Lower leg skin (tissue), 4 donors: ENCODE results near the gene RAB3C. TPM values are rescaled to one million over a fixed set of nuclear protein-coding genes. Genes with fewer than 3 reads are reported as not detected.

Experiments used
- DNase-seq, 2 donors: peaks; one replicate each; pipeline ENCODE4 v3.0.0-alpha.2; 2019; ENCODE audit warnings: low spot score in 2 of 2
- H3K4me3 ChIP-seq: fragments of 200-600 bp; sonication (generic); 2 replicates; pipeline ENCODE4 v1.5.1; 2017; ENCODE audit warnings: mild to moderate bottlenecking, low read depth; ENCODE audit not compliant: poor library complexity, severe bottlenecking
- POLR2A ChIP-seq, 2 donors: fragments of 450-650 bp; IDR thresholded peaks; one replicate each; pipeline ENCODE4 v1.6.1; 2016 to 2017; ENCODE audit warnings: antibody characterized with exemption in 2 of 2, mild to moderate bottlenecking in 1 of 2, moderate library complexity in 1 of 2
- WGBS, 2 donors: methylation state at CpG; one replicate each; pipeline ENCODE4 v1.1.5; 2018; 5-methylcytosine and 5-hydroxymethylcytosine counted together
- intact Hi-C: fragments of 100-400 bp; cut with DNase I; formaldehyde crosslinking; loops from one replicate; pipeline ENCODE4 v1.15.0; 2023; ENCODE audit warnings: low total_unique reads
- total RNA-seq, 4 donors: library from RNA; depleted of rRNA; stranded (reverse); fragments of >200 nt; gene quantifications; one replicate each; pipeline ENCODE4 v1.1.0, GENCODE V29; 2016
- TF ChIP-seq, protein P1 (sequence below), 3 donors: fragments of 450-650 bp; IDR thresholded peaks; one replicate each; pipeline ENCODE4 v1.5.1; 2016; ENCODE audit warnings: antibody characterized with exemption in 3 of 3, mild to moderate bottlenecking in 3 of 3, moderate library complexity in 2 of 3

RAB3C gene
- total RNA-seq, 4 donors from 2014 or later = 0.04 to 1.2 (median 0.14) TPM

DNA sequence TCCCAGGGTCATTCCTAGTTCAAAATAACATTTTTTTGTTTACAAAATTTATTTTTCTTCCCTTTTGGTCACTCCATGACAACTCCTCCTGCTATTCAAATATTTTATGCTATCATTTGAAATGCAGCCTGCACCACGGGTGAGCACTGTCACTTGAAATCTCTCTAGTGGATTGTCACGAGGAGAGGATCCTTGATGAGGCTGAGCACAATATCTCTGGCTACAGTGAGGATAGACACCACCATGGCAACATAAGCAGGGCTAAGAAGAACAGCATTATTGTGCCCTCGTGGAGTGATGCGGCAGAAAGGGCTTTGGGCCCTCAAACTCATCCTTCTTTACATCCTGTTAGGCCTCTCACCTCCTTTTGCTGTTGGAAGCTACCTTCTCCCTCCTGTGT lies 321.9 kb downstream of the RAB3C start:
- no peak overlapping the region for H3K4me3 ChIP-seq
- TF ChIP-seq, protein P1, sequence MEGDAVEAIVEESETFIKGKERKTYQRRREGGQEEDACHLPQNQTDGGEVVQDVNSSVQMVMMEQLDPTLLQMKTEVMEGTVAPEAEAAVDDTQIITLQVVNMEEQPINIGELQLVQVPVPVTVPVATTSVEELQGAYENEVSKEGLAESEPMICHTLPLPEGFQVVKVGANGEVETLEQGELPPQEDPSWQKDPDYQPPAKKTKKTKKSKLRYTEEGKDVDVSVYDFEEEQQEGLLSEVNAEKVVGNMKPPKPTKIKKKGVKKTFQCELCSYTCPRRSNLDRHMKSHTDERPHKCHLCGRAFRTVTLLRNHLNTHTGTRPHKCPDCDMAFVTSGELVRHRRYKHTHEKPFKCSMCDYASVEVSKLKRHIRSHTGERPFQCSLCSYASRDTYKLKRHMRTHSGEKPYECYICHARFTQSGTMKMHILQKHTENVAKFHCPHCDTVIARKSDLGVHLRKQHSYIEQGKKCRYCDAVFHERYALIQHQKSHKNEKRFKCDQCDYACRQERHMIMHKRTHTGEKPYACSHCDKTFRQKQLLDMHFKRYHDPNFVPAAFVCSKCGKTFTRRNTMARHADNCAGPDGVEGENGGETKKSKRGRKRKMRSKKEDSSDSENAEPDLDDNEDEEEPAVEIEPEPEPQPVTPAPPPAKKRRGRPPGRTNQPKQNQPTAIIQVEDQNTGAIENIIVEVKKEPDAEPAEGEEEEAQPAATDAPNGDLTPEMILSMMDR (IDR thresholded peaks at IDR 0.05) = no peak
- no peak for TF ChIP-seq POLR2A (IDR thresholded peaks at IDR 0.05)
- WGBS, 2 donors = 85 to 94% methylated on average over 4 of the region's 4 CpGs
- intact Hi-C loops = no loop called here
- DNase-seq = no peak

DNA sequence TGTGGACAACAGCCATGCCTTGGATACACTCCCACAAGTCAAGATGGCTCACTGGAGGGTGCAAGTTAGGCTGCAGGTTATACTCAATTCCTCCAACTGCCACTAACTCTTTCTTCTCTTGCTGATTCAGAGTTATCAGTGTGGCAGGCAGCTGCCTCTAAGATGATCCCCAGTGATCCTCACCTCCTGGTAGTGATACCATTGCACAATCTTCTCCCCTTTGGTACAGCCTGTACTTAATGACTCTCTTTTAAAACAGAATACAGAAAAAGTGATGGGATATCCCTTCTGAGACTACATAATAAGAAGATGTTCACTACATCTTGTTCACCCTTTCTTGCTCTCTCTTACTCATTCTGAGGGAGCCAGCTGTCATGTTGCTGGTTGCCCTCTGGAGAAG lies 323.1 kb downstream of the RAB3C start:
- DNase-seq = no peak
- intact Hi-C loops = no loop called here
- no peak overlapping the region for H3K4me3 ChIP-seq
- TF ChIP-seq, protein P1 (IDR thresholded peaks at IDR 0.05) = no peak
- TF ChIP-seq POLR2A (IDR thresholded peaks at IDR 0.05) = no peak

Other genes with a start within 250 kb of the RAB3C start
- gene PLK2, start 123.0 kb upstream of the RAB3C start, total RNA-seq = 100 to 1,000 TPM; 109 to 229 (median 153) TPM
- 1 to 10 TPM in 1 of 4 donors, under 1 TPM in 1, not detected in 2; 0.39 to 1.6 TPM for gene GAPT, start 91.6 kb upstream of the RAB3C start, total RNA-seq